Measurements from ENCODE around the gene DSCAM. TPM values are rescaled to one million over a fixed set of nuclear protein-coding genes. Genes with fewer than 3 reads are reported as not detected.

DSCAM gene
- total and polyA plus RNA-seq, 8 donors, result 0.37 TPM; not detected in 7

GRCh38 chr21:40603774-40604173 is 243.2 kb downstream of the DSCAM start:
- H3K4me3 ChIP-seq, result no peak overlapping the region
- H3K27me3 ChIP-seq, result no peaks in the 10 kb centered on the region
- intact Hi-C loops (cut with DNase I; ENCODE audit: low total_unique reads), result no loop called here
- DNase-seq, result no peak
- TF ChIP-seq EP300 (IDR thresholded peaks at IDR 0.05) (no peak), CTCF (IDR thresholded peaks at IDR 0.05) (no peak), POLR2AphosphoS5 (IDR thresholded peaks at IDR 0.05) (no peak)
- H3K36me3 ChIP-seq, result no peaks in the 10 kb centered on the region
- H3K27ac ChIP-seq, result no peak overlapping the region
- peaks cover 0 to 23% (median 6%) of the 10 kb centered on the region in 4 donors for H3K9me3 ChIP-seq
- 30 to 82% (median 75%) methylated on average over 1 of the region's 1 CpG for WGBS, 5 donors
- H3K4me1 ChIP-seq, result peaks cover 0 to 5% (median 0%) of the 10 kb centered on the region in 4 donors

- TF ChIP-seq CTCF (IDR thresholded peaks at IDR 0.05) (no peak), POLR2A (IDR thresholded peaks at IDR 0.05) (no peak), EP300 (IDR thresholded peaks at IDR 0.05) (no peak), POLR2AphosphoS5 (IDR thresholded peaks at IDR 0.05) (no peak)
- Histone ChIP-seq H3K27me3 (no peaks in the 10 kb centered on the region), H3K27ac (no peak overlapping the region), H3K4me3 (no peak overlapping the region), H3K4me1 (peaks cover 0 to 5% (median 0%) of the 10 kb centered on the region in 4 donors), H3K36me3 (no peaks in the 10 kb centered on the region), H3K9me3 (peaks cover 0 to 17% (median 7%) of the 10 kb centered on the region in 4 donors)
- no peak for DNase-seq
- intact Hi-C loops (cut with DNase I; ENCODE audit: low total_unique reads), result no loop called here
- 84 to 91% (median 87%) methylated on average over 4 of the region's 4 CpGs for WGBS, 5 donors
Measured at GRCh38 chr21:40602080-40602479, 244.9 kb downstream of the DSCAM start.

GRCh38 chr21:40595806-40596205 is 251.2 kb downstream of the DSCAM start:
- intact Hi-C loops (cut with DNase I; ENCODE audit: low total_unique reads), result no loop called here
- H3K27ac ChIP-seq, result no peak overlapping the region
- no peak for DNase-seq
- peaks cover 0 to 15% (median 2%) of the 10 kb centered on the region in 4 donors for H3K9me3 ChIP-seq
- no peak for TF ChIP-seq EP300 (IDR thresholded peaks at IDR 0.05)
- no peak for TF ChIP-seq POLR2AphosphoS5 (IDR thresholded peaks at IDR 0.05)
- TF ChIP-seq POLR2A (IDR thresholded peaks at IDR 0.05), result no peak
- TF ChIP-seq CTCF (IDR thresholded peaks at IDR 0.05), result no peak
- WGBS, 5 donors, result 85 to 94% (median 88%) methylated on average over 8 of the region's 8 CpGs
- no peak overlapping the region for H3K4me3 ChIP-seq
- H3K4me1 ChIP-seq, result no peaks in the 10 kb centered on the region
- no peaks in the 10 kb centered on the region for H3K36me3 ChIP-seq
- H3K27me3 ChIP-seq, result no peaks in the 10 kb centered on the region

GRCh38 chr21:40587736-40588346 is 259.1 kb downstream of the DSCAM start:
- TF ChIP-seq CTCF (IDR thresholded peaks at IDR 0.05), result no peak
- TF ChIP-seq EP300 (IDR thresholded peaks at IDR 0.05), result no peak
- TF ChIP-seq POLR2A (IDR thresholded peaks at IDR 0.05), result no peak
- TF ChIP-seq POLR2AphosphoS5 (IDR thresholded peaks at IDR 0.05), result no peak
- no peaks in the 10 kb centered on the region for H3K36me3 ChIP-seq
- no peaks in the 10 kb centered on the region for H3K9me3 ChIP-seq
- H3K4me3 ChIP-seq, result no peak overlapping the region
- intact Hi-C loops (cut with DNase I; ENCODE audit: low total_unique reads), result no loop called here
- no peak for DNase-seq
- no peaks in the 10 kb centered on the region for H3K4me1 ChIP-seq
- WGBS, 5 donors, result 64 to 71% (median 69%) methylated on average over 3 of the region's 3 CpGs
- H3K27ac ChIP-seq, result no peak overlapping the region
- no peaks in the 10 kb centered on the region for H3K27me3 ChIP-seq
